ENCODE results near the gene PSMB7. TPM values are rescaled to one million over a fixed set of nuclear protein-coding genes. Genes with fewer than 3 reads are reported as not detected.

Gene PSMB7
- total and polyA plus RNA-seq, 11 donors = 149 to 281 (median 176) TPM

GRCh38 chr9:124340219-124341069 is 74.8 kb downstream of the PSMB7 start:
- no peak overlapping the region for H3K4me3 ChIP-seq
- H3K36me3 ChIP-seq = peaks cover 0 to 77% (median 8%) of the 10 kb centered on the region in 9 donors
- ATAC-seq (no peak), DNase-seq (peak in 1 of 5 donors; percentile 44)
- peaks cover 0 to 10% (median 0%) of the 10 kb centered on the region in 12 donors for H3K9me3 ChIP-seq
- no peaks in the 10 kb centered on the region for H3K27me3 ChIP-seq
- WGBS, 4 donors = 82 to 91% (median 87%) methylated on average over 12 to 18 of the region's 18 CpGs
- TF ChIP-seq POLR2A (IDR thresholded peaks at IDR 0.05) (no peak), CTCF (IDR thresholded peaks at IDR 0.05) (no peak)
- no peak overlapping the region for H3K27ac ChIP-seq
- peaks cover 0 to 12% (median 1%) of the 10 kb centered on the region in 12 donors for H3K4me1 ChIP-seq
- intact Hi-C loops (cut with DNase I) = no loop called here

- no peak for TF ChIP-seq POLR2A (IDR thresholded peaks at IDR 0.05)
- no peak for TF ChIP-seq CTCF (IDR thresholded peaks at IDR 0.05)
- H3K27me3 ChIP-seq = no peaks in the 10 kb centered on the region
- WGBS, 4 donors = 85 to 94% (median 88%) methylated on average over 9 to 13 of the region's 13 CpGs
- peak in 2 of 5 donors; percentile 7 to 39 for DNase-seq
- peaks cover 0 to 12% (median 1%) of the 10 kb centered on the region in 12 donors for H3K4me1 ChIP-seq
- intact Hi-C loops (cut with DNase I) = no loop called here
- no peak overlapping the region for H3K27ac ChIP-seq
- ATAC-seq = no peak
- H3K9me3 ChIP-seq = peaks cover 0 to 10% (median 0%) of the 10 kb centered on the region in 12 donors
- H3K36me3 ChIP-seq = peaks cover 0 to 77% (median 8%) of the 10 kb centered on the region in 9 donors
- no peak overlapping the region for H3K4me3 ChIP-seq
Observed at GRCh38 chr9:124339603-124340146, 75.6 kb downstream of the PSMB7 start.

- intact Hi-C loops (cut with DNase I) = no loop called here
- peaks cover 0 to 76% (median 8%) of the 10 kb centered on the region in 9 donors for H3K36me3 ChIP-seq
- no peak overlapping the region for H3K4me3 ChIP-seq
- TF ChIP-seq CTCF (IDR thresholded peaks at IDR 0.05) (no peak), POLR2A (IDR thresholded peaks at IDR 0.05) (no peak)
- no peak for ATAC-seq
- peaks cover 0 to 5% (median 0%) of the 10 kb centered on the region in 12 donors for H3K4me1 ChIP-seq
- DNase-seq = no peak
- 96 to 98% (median 98%) methylated on average over 5 of the region's 5 CpGs for WGBS, 4 donors
- H3K27me3 ChIP-seq = no peaks in the 10 kb centered on the region
- peaks cover 0 to 10% (median 0%) of the 10 kb centered on the region in 12 donors for H3K9me3 ChIP-seq
- H3K27ac ChIP-seq = no peak overlapping the region
Observed at GRCh38 chr9:124337562-124337961, 77.7 kb downstream of the PSMB7 start.

GRCh38 chr9:124335320-124335707 is 79.9 kb downstream of the PSMB7 start:
- intact Hi-C loops (cut with DNase I) = no loop called here
- H3K9me3 ChIP-seq = peaks cover 0 to 10% (median 0%) of the 10 kb centered on the region in 12 donors
- DNase-seq (peak in 1 of 5 donors; percentile 29), ATAC-seq (no peak)
- TF ChIP-seq CTCF (IDR thresholded peaks at IDR 0.05) (no peak), POLR2A (IDR thresholded peaks at IDR 0.05) (no peak)
- no peak overlapping the region for H3K27ac ChIP-seq
- H3K36me3 ChIP-seq = peaks cover 0 to 77% (median 5%) of the 10 kb centered on the region in 9 donors
- WGBS, 4 donors = 76 to 88% (median 87%) methylated on average over 7 to 14 of the region's 14 CpGs
- H3K27me3 ChIP-seq = no peaks in the 10 kb centered on the region
- no peak overlapping the region for H3K4me3 ChIP-seq
- no peaks in the 10 kb centered on the region for H3K4me1 ChIP-seq

Measured in heart left ventricle (tissue), 16 donors.